ENCODE measurements around the gene FOXRED2. TPM values are rescaled to one million over a fixed set of nuclear protein-coding genes. Genes with fewer than 3 reads are reported as not detected.

FOXRED2 gene
- total RNA-seq, 1 experiment from 2014 or later: 19.9 TPM

- TF ChIP-seq ELF1 (IDR thresholded peaks at IDR 0.05; ENCODE audit: borderline replicate concordance, low read depth) (no peak), SIN3A (IDR thresholded peaks at IDR 0.05; ENCODE audit: low read depth) (no peak), SP1 (IDR thresholded peaks at IDR 0.05; ENCODE audit: low read depth) (no peak), POLR2A (IDR thresholded peaks at IDR 0.05; ENCODE audit: borderline replicate concordance, extremely low read depth, insufficient read depth, insufficient read length) (no peak), SRF (IDR thresholded peaks at IDR 0.05; ENCODE audit: low read depth) (no peak), POLR2AphosphoS5 (IDR thresholded peaks at IDR 0.05; ENCODE audit: low read depth, low read length) (no peak), RAD21 (IDR thresholded peaks at IDR 0.05; ENCODE audit: low read depth) (no peak), EZH2 (IDR thresholded peaks at IDR 0.05) (no peak)
- TF ChIP-seq, protein P1, sequence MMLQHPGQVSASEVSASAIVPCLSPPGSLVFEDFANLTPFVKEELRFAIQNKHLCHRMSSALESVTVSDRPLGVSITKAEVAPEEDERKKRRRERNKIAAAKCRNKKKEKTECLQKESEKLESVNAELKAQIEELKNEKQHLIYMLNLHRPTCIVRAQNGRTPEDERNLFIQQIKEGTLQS (IDR thresholded peaks at IDR 0.05): no peak
Observed at GRCh38 chr22:36512991-36513390, 6.2 kb upstream of the FOXRED2 start (continued).

DNA sequence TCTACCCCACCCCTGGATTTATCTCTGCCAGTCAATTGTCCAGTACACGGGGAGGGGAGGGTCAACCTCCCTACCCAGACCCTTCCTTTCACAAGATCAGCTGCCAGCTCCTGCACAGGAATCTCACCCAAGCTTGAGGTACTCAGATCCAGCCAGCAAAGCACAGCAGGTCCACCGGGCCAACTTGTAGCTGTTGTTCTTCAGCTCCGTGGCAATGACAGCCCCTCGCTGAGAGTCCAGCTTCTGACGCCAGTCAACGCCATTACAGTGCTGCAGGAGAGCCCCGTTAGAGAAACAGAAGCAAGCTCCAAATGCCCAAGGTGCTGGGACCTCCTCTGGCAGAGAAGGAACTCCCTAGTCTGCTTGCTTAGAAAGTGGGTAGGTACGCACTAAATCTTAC, 5.5 kb upstream of the FOXRED2 start:
- CTCF ChIA-PET: interaction anchor here (1.2 to 1.6 kb wide), 2 partner anchors 10 to 263 kb away, joined by 3 to 4 read pairs; partner anchors contain the start of gene IFT27
- TF ChIP-seq SP1 (IDR thresholded peaks at IDR 0.05; ENCODE audit: low read depth): no peak
- TF ChIP-seq EZH2 (IDR thresholded peaks at IDR 0.05): no peak
- no peak for TF ChIP-seq POLR2A (IDR thresholded peaks at IDR 0.05; ENCODE audit: borderline replicate concordance, extremely low read depth, insufficient read depth, insufficient read length)
- TF ChIP-seq EZH2phosphoT487 (IDR thresholded peaks at IDR 0.05; ENCODE audit: borderline replicate concordance): no peak
- TF ChIP-seq SRF (IDR thresholded peaks at IDR 0.05; ENCODE audit: low read depth): no peak
- TF ChIP-seq FOSL1 (IDR thresholded peaks at IDR 0.05; ENCODE audit: low read depth): no peak
- TF ChIP-seq RAD21 (IDR thresholded peaks at IDR 0.05; ENCODE audit: low read depth): no peak
- TF ChIP-seq, protein P2, sequence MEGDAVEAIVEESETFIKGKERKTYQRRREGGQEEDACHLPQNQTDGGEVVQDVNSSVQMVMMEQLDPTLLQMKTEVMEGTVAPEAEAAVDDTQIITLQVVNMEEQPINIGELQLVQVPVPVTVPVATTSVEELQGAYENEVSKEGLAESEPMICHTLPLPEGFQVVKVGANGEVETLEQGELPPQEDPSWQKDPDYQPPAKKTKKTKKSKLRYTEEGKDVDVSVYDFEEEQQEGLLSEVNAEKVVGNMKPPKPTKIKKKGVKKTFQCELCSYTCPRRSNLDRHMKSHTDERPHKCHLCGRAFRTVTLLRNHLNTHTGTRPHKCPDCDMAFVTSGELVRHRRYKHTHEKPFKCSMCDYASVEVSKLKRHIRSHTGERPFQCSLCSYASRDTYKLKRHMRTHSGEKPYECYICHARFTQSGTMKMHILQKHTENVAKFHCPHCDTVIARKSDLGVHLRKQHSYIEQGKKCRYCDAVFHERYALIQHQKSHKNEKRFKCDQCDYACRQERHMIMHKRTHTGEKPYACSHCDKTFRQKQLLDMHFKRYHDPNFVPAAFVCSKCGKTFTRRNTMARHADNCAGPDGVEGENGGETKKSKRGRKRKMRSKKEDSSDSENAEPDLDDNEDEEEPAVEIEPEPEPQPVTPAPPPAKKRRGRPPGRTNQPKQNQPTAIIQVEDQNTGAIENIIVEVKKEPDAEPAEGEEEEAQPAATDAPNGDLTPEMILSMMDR (IDR thresholded peaks at IDR 0.05 in 2 of 3, conservative IDR thresholded peaks at IDR 0.05 in 1 of 3; ENCODE audit: borderline replicate concordance in 1 of 3, insufficient read depth in 1 of 3, low read depth in 2 of 3, low read length in 2 of 3): no peak
- no peak for TF ChIP-seq CEBPB (IDR thresholded peaks at IDR 0.05; ENCODE audit: low read depth)
- TF ChIP-seq ZFX (IDR thresholded peaks at IDR 0.05): no peak
- TF ChIP-seq EGR1 (IDR thresholded peaks at IDR 0.05; ENCODE audit: low read depth): no peak
- TF ChIP-seq ELF1 (IDR thresholded peaks at IDR 0.05; ENCODE audit: borderline replicate concordance, low read depth): no peak
- TF ChIP-seq, protein P1 (IDR thresholded peaks at IDR 0.05): no peak
- TF ChIP-seq CBX3 (IDR thresholded peaks at IDR 0.05; ENCODE audit: low read depth): no peak
- no peak for TF ChIP-seq JUND (IDR thresholded peaks at IDR 0.05)
- TF ChIP-seq POLR2AphosphoS5 (IDR thresholded peaks at IDR 0.05; ENCODE audit: low read depth, low read length): no peak
- no peak for TF ChIP-seq ZNF274 (IDR thresholded peaks at IDR 0.05; ENCODE audit: low read depth, low read length)
- no peak for TF ChIP-seq YY1 (IDR thresholded peaks at IDR 0.05; ENCODE audit: extremely low read depth, insufficient replicate concordance, low read depth, low read length)
- no peak for TF ChIP-seq TCF7L2 (IDR thresholded peaks at IDR 0.05; ENCODE audit: borderline replicate concordance, extremely low read depth, insufficient read depth, insufficient read length)

More for the DNA sequence above, 5.5 kb upstream of the FOXRED2 start:
- DNase-seq (ENCODE audit: low read depth, low spot score): no peak
- intact Hi-C loops (cut with micrococcal nuclease): no loop called here
- H3K79me2 ChIP-seq (ENCODE audit: insufficient read depth, low read length): peaks cover 27% of the 10 kb centered on the region; the same call in 1 of the 2 replicates
- ChIA-PET POLR2A (interaction anchor here (1.0 kb wide), 1 partner anchor 17 kb away, joined by 3 read pairs; the partner anchor contains the start of gene EIF3D), RAD21 (ENCODE audit: low non-redundant PET in 1 of 2, low total read pairs in 2 of 2, uncharacterized antibody in 2 of 2, unreplicated experiment in 2 of 2) (no interaction called here)
- H3K9ac ChIP-seq (ENCODE audit: low read length): no peak overlapping the region
- no peaks in the 10 kb centered on the region for H3K9me3 ChIP-seq (ENCODE audit: control insufficient read depth in 1 of 2, insufficient read depth in 1 of 2, low read depth in 1 of 2, low read length in 2 of 2)
- no TSS peak for BruUV-seq (replicated peaks)
- no peaks in the 10 kb centered on the region for H3K9me2 ChIP-seq (ENCODE audit: insufficient read depth)
- H3K4me3 ChIP-seq (replicated peaks in 1 of 2; ENCODE audit: low read depth in 1 of 2, low read length in 2 of 2): no peak overlapping the region
- peaks cover under 1 to 3% of the 10 kb centered on the region in 2 experiments; a peak in 3 of 4 replicates for H3K4me1 ChIP-seq (ENCODE audit: control insufficient read depth in 1 of 2, insufficient read depth in 2 of 2, low read length in 2 of 2)
- ATAC-seq: no peak
- H2AFZ ChIP-seq (ENCODE audit: low read depth, low read length, poor library complexity, severe bottlenecking): no peak overlapping the region
- H3K27me3 ChIP-seq (ENCODE audit: insufficient read depth, low read length): no peaks in the 10 kb centered on the region
- H3K27ac ChIP-seq (ENCODE audit: low read depth, low read length): no peak overlapping the region
- H4K20me1 ChIP-seq (ENCODE audit: insufficient read depth): 0 out of 2 replicates have a peak, but pooled peaks cover 4% of the 10 kb centered on the region
- H3K36me3 ChIP-seq (ENCODE audit: control insufficient read depth in 1 of 2, insufficient read depth in 2 of 2, low read length in 2 of 2): peaks cover 56 to 64% of the 10 kb centered on the region in 2 experiments
- no peak overlapping the region for H3K4me2 ChIP-seq (ENCODE audit: low read length)
